IMR-90 (cell line): ENCODE results near the gene MBTD1. TPM values are rescaled to one million over a fixed set of nuclear protein-coding genes. Genes with fewer than 3 reads are reported as not detected.

Experiments used
- polyA plus RNA-seq, 3 experiments: library from polyadenylated mRNA; depleted of rRNA; stranded (reverse); fragments of >200 nt; gene quantifications; 2 replicates each; pipeline ENCODE4 v1.2.3, GENCODE V29; 2012; ENCODE audit warnings: low replicate concordance in 1 of 3
- total RNA-seq: library from RNA; depleted of rRNA; stranded (reverse); fragments of >200 nt; gene quantifications from 2 replicates; pipeline ENCODE4 v1.2.3, GENCODE V29; 2012; rRNA removed

Gene MBTD1
- total and polyA plus RNA-seq, 2 of the 4 experiments (the other 2 are of a cell fraction) = 3.2 to 5.6 TPM

Other genes with a start within 250 kb of the MBTD1 start
- gene SPAG9, start 139.2 kb downstream of the MBTD1 start, total RNA-seq = 75.5 and 93.9 TPM in 2 replicates
- 20.6 and 26.7 TPM in 2 replicates for gene SPAG9, start 139.2 kb downstream of the MBTD1 start, polyA plus RNA-seq (2012; rRNA removed)
- gene NME1, start 106.5 kb downstream of the MBTD1 start, total RNA-seq = 261 and 312 TPM in 2 replicates
- 311 and 365 TPM in 2 replicates for gene NME1, start 106.5 kb downstream of the MBTD1 start, polyA plus RNA-seq (2012; rRNA removed)
- gene NME2, start 93.6 kb downstream of the MBTD1 start, total RNA-seq = 824 and 863 TPM in 2 replicates
- gene NME2, start 93.6 kb downstream of the MBTD1 start, polyA plus RNA-seq (2012; rRNA removed) = 912 and 1,059 TPM in 2 replicates
- 22.4 and 43.9 TPM in 2 replicates for gene UTP18, start 497 bp upstream of the MBTD1 start, total RNA-seq
- 15.5 and 17.7 TPM in 2 replicates for gene UTP18, start 497 bp upstream of the MBTD1 start, polyA plus RNA-seq (2012; rRNA removed)